DND-41 (cell line): Measurements from ENCODE around the gene DET1.
"Not testable (repeated sequence)": the region's sequence is repeated elsewhere in the genome, so short reads cannot be mapped to it uniquely, and the experiment has no call there.

Source experiments
- ATAC-seq: fragments of 200-7000 bp; cut with Tn5 transposase; 3 replicates; pipeline ENCODE4 v1.9.1; 2021; ENCODE audit warnings: low read depth; ENCODE audit not compliant: insufficient read depth
- DNase-seq: peaks from one replicate; pipeline ENCODE4 v3.0.0-alpha.2; 2020
- H2AFZ ChIP-seq: 2 replicates; pipeline ENCODE4 v1.6.0; 2012; ENCODE audit warnings: low read depth, low read length
- H3K27ac ChIP-seq: 2 replicates; pipeline ENCODE4 v1.5.1; 2012; ENCODE audit warnings: low read length, inconsistent platforms
- H3K27me3 ChIP-seq: fragments of 200-600 bp; sonication (generic); 2 replicates; pipeline ENCODE4 v1.6.0; 2012; ENCODE audit warnings: low read length, mild to moderate bottlenecking, inconsistent platforms; ENCODE audit not compliant: insufficient read depth, poor library complexity
- H3K36me3 ChIP-seq: 2 replicates; pipeline ENCODE4 v1.5.1; 2012; ENCODE audit warnings: low read length, inconsistent platforms; ENCODE audit not compliant: insufficient read depth
- H3K4me1 ChIP-seq: 2 replicates; pipeline ENCODE4 v1.5.1; 2012; ENCODE audit warnings: mild to moderate bottlenecking, low read length; ENCODE audit not compliant: insufficient read depth
- H3K4me2 ChIP-seq: 2 replicates; pipeline ENCODE4 v1.6.0; 2012; ENCODE audit warnings: mild to moderate bottlenecking, moderate library complexity, low read length, inconsistent platforms; ENCODE audit not compliant: insufficient read depth
- H3K4me3 ChIP-seq, 2 experiments: fragments of 200-600 bp in 1 of 2; shearing (Covaris generic) in 1 of 2; 2 replicates each; pipeline ENCODE4 v1.5.1; 2012 to 2016; ENCODE audit warnings: inconsistent platforms in 2 of 2, low read length in 2 of 2, mild to moderate bottlenecking in 2 of 2, low read depth in 1 of 2, moderate library complexity in 1 of 2
- H3K79me2 ChIP-seq: 2 replicates; pipeline ENCODE4 v1.6.0; 2012; ENCODE audit warnings: low read length, inconsistent platforms; ENCODE audit not compliant: insufficient read depth
- H3K9ac ChIP-seq: 2 replicates; pipeline ENCODE4 v1.6.0; 2012; ENCODE audit warnings: low read depth, mild to moderate bottlenecking, inconsistent platforms, low read length, moderate library complexity
- H3K9me3 ChIP-seq: 2 replicates; pipeline ENCODE4 v1.5.1; 2012; ENCODE audit warnings: low read length, moderate library complexity, mild to moderate bottlenecking, inconsistent platforms; ENCODE audit not compliant: insufficient read depth, severe bottlenecking
- H4K20me1 ChIP-seq: 2 replicates; pipeline ENCODE4 v1.6.0; 2012; ENCODE audit warnings: low read length; ENCODE audit not compliant: insufficient read depth
- CTCF ChIP-seq: IDR thresholded peaks from 2 replicates; pipeline ENCODE4 v1.5.1; 2012; ENCODE audit warnings: borderline replicate concordance, low read length, moderate library complexity, mild to moderate bottlenecking; ENCODE audit not compliant: poor library complexity, severe bottlenecking; ENCODE audit errors: extremely low read depth
- EZH2 ChIP-seq: IDR thresholded peaks from 3 replicates; pipeline ENCODE4 v1.6.1; 2012; ENCODE audit warnings: borderline replicate concordance, low read depth, mild to moderate bottlenecking, moderate library complexity, low read length, inconsistent platforms; ENCODE audit not compliant: severe bottlenecking

The DET1 gene

GRCh38 chr15:88543065-88543776, 3.3 kb downstream of the DET1 start:
- Histone ChIP-seq H3K9ac (no peak overlapping the region), H3K4me2 (no peak overlapping the region), H3K27ac (no peak overlapping the region), H3K4me1 (peaks cover 22% of the 10 kb centered on the region), H3K79me2 (no peaks in the 10 kb centered on the region), H2AFZ (no peak overlapping the region), H4K20me1 (no peaks in the 10 kb centered on the region), H3K27me3 (no peaks in the 10 kb centered on the region), H3K9me3 (peaks cover 2% of the 10 kb centered on the region), H3K36me3 (no peaks in the 10 kb centered on the region), H3K4me3 (no peak overlapping the region)
- no peak for TF ChIP-seq CTCF
- TF ChIP-seq EZH2: no peak
- DNase-seq (no peak), ATAC-seq (no peak)

- Histone ChIP-seq H4K20me1 (no peaks in the 10 kb centered on the region), H3K27ac (no peak overlapping the region), H3K4me1 (peaks cover 21% of the 10 kb centered on the region), H2AFZ (no peak overlapping the region), H3K9ac (no peak overlapping the region), H3K4me2 (no peak overlapping the region), H3K79me2 (no peaks in the 10 kb centered on the region), H3K4me3 (no peak overlapping the region), H3K36me3 (no peaks in the 10 kb centered on the region), H3K9me3 (peaks cover 2% of the 10 kb centered on the region), H3K27me3 (no peaks in the 10 kb centered on the region)
- no peak for TF ChIP-seq EZH2
- TF ChIP-seq CTCF: no peak
- ATAC-seq (no peak), DNase-seq (no peak)
These were observed 4.1 kb downstream of the DET1 start for GRCh38 chr15:88542342-88542733.

DNA sequence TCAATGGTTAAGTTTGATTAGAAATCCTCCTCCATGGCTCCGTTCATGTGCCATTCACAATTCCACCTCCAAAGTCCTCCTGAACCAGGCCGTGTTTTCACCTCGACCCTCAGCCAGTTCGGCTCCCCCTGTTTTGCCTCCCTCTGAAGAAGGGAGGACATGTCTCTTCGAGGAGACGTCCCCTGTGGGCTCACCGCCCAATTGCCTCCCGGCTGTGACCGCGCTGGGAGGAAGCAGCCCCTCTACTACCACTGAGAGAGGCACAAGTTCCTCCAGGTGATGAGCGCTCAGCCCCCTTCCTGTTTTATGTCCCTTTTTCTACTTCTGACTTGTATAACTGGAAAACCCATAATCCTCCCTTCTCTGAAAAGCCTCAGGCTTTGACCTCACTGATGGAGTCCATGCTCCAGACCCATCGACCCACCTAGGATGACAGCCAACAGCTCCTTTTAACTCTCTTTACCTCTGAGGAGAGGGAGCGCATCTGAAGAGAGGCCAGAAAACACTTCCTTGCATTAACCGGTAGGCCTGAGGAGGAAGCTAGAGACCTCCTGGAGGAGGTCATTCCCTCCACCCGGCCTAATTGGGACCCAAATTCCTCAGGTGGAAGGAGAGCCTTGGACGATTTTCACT, 4.7 kb downstream of the DET1 start:
- no peak overlapping the region for H3K27ac ChIP-seq

DNA sequence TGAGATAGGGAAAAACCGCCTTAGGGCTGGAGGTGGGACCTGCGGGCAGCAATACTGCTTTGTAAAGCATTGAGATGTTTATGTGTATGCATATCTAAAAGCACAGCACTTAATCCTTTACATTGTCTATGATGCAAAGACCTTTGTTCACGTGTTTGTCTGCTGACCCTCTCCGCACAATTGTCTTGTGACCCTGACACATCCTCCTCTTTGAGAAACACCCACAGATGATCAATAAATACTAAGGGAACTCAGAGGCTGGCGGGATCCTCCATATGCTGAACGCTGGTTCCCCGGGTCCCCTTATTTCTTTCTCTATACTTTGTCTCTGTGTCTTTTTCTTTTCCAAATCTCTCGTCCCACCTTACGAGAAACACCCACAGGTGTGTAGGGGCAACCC, 5.4 kb downstream of the DET1 start:
- ATAC-seq, H3K9me3 ChIP-seq, H3K27me3 ChIP-seq, H4K20me1 ChIP-seq, DNase-seq, H3K27ac ChIP-seq, H3K4me3 ChIP-seq, H2AFZ ChIP-seq, H3K9ac ChIP-seq, H3K79me2 ChIP-seq, H3K36me3 ChIP-seq, H3K4me2 ChIP-seq: not testable (repeated sequence)
- H3K4me1 ChIP-seq: peaks cover 14% of the 10 kb centered on the region; the same call in 1 of the 2 replicates

More for the DNA sequence above, 4.7 kb downstream of the DET1 start:
- H3K9me3 ChIP-seq: no peaks in the 10 kb centered on the region
- H4K20me1 ChIP-seq: no peaks in the 10 kb centered on the region
- TF ChIP-seq CTCF: no peak
- TF ChIP-seq EZH2: no peak
- H3K9ac ChIP-seq: no peak overlapping the region
- H3K4me2 ChIP-seq: no peak overlapping the region
- H3K4me3 ChIP-seq: no peak overlapping the region
- no peaks in the 10 kb centered on the region for H3K27me3 ChIP-seq
- H3K79me2 ChIP-seq: no peaks in the 10 kb centered on the region
- H2AFZ ChIP-seq: no peak overlapping the region
- DNase-seq: no peak
- H3K36me3 ChIP-seq: no peaks in the 10 kb centered on the region
- H3K4me1 ChIP-seq: peaks cover 16% of the 10 kb centered on the region
- no peak for ATAC-seq

- not testable (repeated sequence) for H3K79me2 ChIP-seq, DNase-seq, H3K9ac ChIP-seq, H3K36me3 ChIP-seq, H3K4me3 ChIP-seq, H2AFZ ChIP-seq, H4K20me1 ChIP-seq, H3K27me3 ChIP-seq, H3K27ac ChIP-seq, H3K4me2 ChIP-seq, ATAC-seq, H3K9me3 ChIP-seq
- peaks cover 10% of the 10 kb centered on the region; the same call in 1 of the 2 replicates for H3K4me1 ChIP-seq
These were observed 6.1 kb downstream of the DET1 start for GRCh38 chr15:88540350-88540749.
